Cardiac muscle cell (in vitro differentiated cells and primary cell): ENCODE measurements around the gene CES2. TPM values are rescaled to one million over a fixed set of nuclear protein-coding genes. Genes with fewer than 3 reads are reported as not detected.

Source experiments
- DNase-seq, 2 donors: peaks; one replicate each; pipeline versions ENCODE4 v3.0.0 to v3.0.0-alpha.2; 2010 to 2017; ENCODE audit warnings: low read depth in 1 of 2, low spot score in 1 of 2
- H3K27ac ChIP-seq: fragments of 200-600 bp; sonication (generic); 2 replicates; pipeline ENCODE4 v1.5.1; 2016
- H3K27me3 ChIP-seq: fragments of 200-600 bp; sonication (generic); 2 replicates; pipeline ENCODE4 v1.6.0; 2016; ENCODE audit warnings: control low read depth
- H3K36me3 ChIP-seq: fragments of 200-600 bp; sonication (generic); 2 replicates; pipeline ENCODE4 v1.5.1; 2016; ENCODE audit warnings: control low read depth
- H3K4me1 ChIP-seq: fragments of 200-600 bp; sonication (generic); 2 replicates; pipeline ENCODE4 v1.8.1; 2017; ENCODE audit warnings: low read depth, mild to moderate bottlenecking, mixed run types
- H3K4me3 ChIP-seq: fragments of 200-600 bp; sonication (generic); 2 replicates; pipeline ENCODE4 v1.5.1; 2016; ENCODE audit warnings: mild to moderate bottlenecking
- H3K9me3 ChIP-seq: fragments of 200-600 bp; sonication (generic); 2 replicates; pipeline ENCODE4 v1.5.1; 2017; ENCODE audit warnings: low read depth, mild to moderate bottlenecking, control low read depth
- CTCF ChIP-seq: IDR thresholded peaks from 2 replicates; pipeline ENCODE4 v1.5.1; 2012; ENCODE audit warnings: low read depth, mild to moderate bottlenecking, low read length
- polyA plus RNA-seq: library from polyadenylated mRNA; unstranded; fragments of >200 nt; fragmentation: Nextera tagmentation; extraction: Ambion mirVana; gene quantifications from 2 replicates; pipeline ENCODE4 v1.2.1, GENCODE V29; 2016
- total RNA-seq: library from RNA; depleted of rRNA; stranded (reverse); fragments of >200 nt; gene quantifications from 2 replicates; pipeline ENCODE4 v1.2.3, GENCODE V29; 2016

The CES2 gene
- total and polyA plus RNA-seq, 2 experiments from 2014 or later = 69.1 to 84.2 TPM

GRCh38 chr16:66890799-66891198 lies 44.5 kb upstream of the CES2 start:
- no peak for DNase-seq
- peaks cover 5% of the 10 kb centered on the region for H3K36me3 ChIP-seq
- peaks cover 10% of the 10 kb centered on the region for H3K4me1 ChIP-seq
- no peak overlapping the region for H3K4me3 ChIP-seq
- no peak for TF ChIP-seq CTCF
- no peaks in the 10 kb centered on the region for H3K9me3 ChIP-seq
- no peak overlapping the region for H3K27ac ChIP-seq
- H3K27me3 ChIP-seq = no peaks in the 10 kb centered on the region

DNA sequence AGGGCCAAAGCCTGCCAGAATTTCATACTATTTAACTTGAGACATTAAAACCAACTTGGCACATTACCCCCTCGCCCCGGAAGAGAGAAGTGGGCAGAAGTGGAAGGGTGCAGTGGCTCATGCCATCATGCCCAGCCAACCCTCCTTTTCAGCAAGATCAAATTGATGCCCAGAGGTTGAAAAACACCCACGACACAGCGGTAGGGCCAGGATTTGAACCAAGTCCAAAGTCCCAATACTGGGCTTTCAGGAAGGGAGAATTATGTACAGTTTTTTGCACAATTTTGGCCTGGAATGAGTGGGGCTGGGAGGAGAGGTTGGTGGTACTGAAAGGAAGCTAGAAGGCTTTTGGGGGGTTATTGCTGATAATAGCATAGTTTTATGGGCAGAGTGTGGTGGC lies 44.0 kb upstream of the CES2 start:
- Histone ChIP-seq H3K27me3 (no peaks in the 10 kb centered on the region), H3K4me3 (no peak overlapping the region), H3K4me1 (peaks cover 14% of the 10 kb centered on the region), H3K9me3 (no peaks in the 10 kb centered on the region), H3K36me3 (peaks cover 5% of the 10 kb centered on the region), H3K27ac (no peak overlapping the region)
- TF ChIP-seq CTCF = no peak
- DNase-seq = no peak

DNA sequence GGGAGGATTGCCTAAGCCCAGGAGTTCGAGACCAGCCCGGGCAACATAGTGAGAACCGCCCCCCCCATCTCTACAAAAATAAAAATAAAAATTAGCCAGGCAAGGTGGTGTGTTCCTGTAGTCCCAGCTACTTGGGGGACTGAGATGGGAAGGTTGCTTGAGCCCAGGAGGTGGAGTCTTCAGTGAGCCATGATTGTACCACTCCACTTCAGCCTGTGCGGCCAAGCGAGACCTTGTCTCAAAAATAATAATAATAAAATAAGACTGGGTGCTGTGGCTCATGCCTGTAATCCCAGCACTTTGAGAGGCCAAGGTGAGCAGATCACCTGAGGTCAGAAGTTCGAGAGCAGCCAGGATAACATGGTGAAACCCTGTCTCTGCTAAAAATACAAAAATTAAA lies 43.5 kb upstream of the CES2 start:
- H3K36me3 ChIP-seq = peaks cover 1% of the 10 kb centered on the region
- H3K27ac ChIP-seq = no peak overlapping the region
- H3K4me3 ChIP-seq = no peak overlapping the region
- TF ChIP-seq CTCF = no peak
- H3K27me3 ChIP-seq = no peaks in the 10 kb centered on the region
- H3K4me1 ChIP-seq = peaks cover 14% of the 10 kb centered on the region
- H3K9me3 ChIP-seq = no peaks in the 10 kb centered on the region
- DNase-seq = no peak

DNA sequence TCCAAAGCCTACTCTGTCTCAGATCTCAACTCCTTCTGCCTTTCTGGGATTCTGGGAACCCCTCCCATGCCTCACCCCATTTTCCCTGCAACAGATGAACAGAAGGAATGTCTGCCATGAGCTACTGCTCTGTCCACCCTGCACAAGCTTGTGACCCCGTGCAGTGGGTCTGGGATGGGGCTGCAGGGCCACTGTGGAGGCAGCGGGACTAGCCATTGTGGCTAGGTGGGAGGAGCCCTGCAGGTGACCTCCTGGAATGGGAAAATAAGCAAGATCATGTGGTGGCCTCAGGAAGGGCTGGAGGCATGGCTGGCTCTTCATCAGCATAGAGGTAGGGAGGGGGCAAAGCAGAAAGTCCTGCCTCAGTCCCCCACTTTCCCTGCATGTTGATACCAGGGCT lies 41.3 kb upstream of the CES2 start:
- H3K9me3 ChIP-seq = no peaks in the 10 kb centered on the region
- TF ChIP-seq CTCF = no peak
- H3K27ac ChIP-seq = no peak overlapping the region
- no peak for DNase-seq
- H3K36me3 ChIP-seq = no peaks in the 10 kb centered on the region
- H3K27me3 ChIP-seq = no peaks in the 10 kb centered on the region
- peaks cover 16% of the 10 kb centered on the region for H3K4me1 ChIP-seq
- no peak overlapping the region for H3K4me3 ChIP-seq

- H3K9me3 ChIP-seq = no peaks in the 10 kb centered on the region
- H3K27ac ChIP-seq = peak overlapping the region; percentile 1
- H3K4me1 ChIP-seq = peaks cover 27% of the 10 kb centered on the region
- H3K36me3 ChIP-seq = no peaks in the 10 kb centered on the region
- H3K4me3 ChIP-seq = no peak overlapping the region
- peak; percentile 85 to 90 for DNase-seq
- peak; percentile 84 for TF ChIP-seq CTCF
- no peaks in the 10 kb centered on the region for H3K27me3 ChIP-seq
Measured at GRCh38 chr16:66894948-66895688, 40.2 kb upstream of the CES2 start.
